AG04450 (cell line): Measurements from ENCODE around the gene BRD9. TPM values are rescaled to one million over a fixed set of nuclear protein-coding genes. Genes with fewer than 3 reads are reported as not detected.

ENCODE experiments used
- CTCF ChIA-PET: fragments of 300-600, 350-600 bp; formaldehyde crosslinking; extraction: SDS; loops from one replicate; lab custom pipeline; 2022; ENCODE audit warnings: antibody characterized with exemption, inconsistent platforms; lab: Charles Lee
- POLR2A ChIA-PET: fragments of 350-600 bp; formaldehyde crosslinking; extraction: SDS; loops from one replicate; lab custom pipeline; 2021; ENCODE audit warnings: antibody characterized with exemption, inconsistent platforms; lab: Yijun Ruan, JAX
- DNase-seq: peaks from one replicate; pipeline ENCODE4 v3.0.0-alpha.2; 2011; ENCODE audit warnings: low read depth, low spot score
- H3K27ac ChIP-seq: one replicate; pipeline ENCODE4 v1.5.1; 2012; ENCODE audit warnings: low read depth, low read length, control low read depth
- H3K27me3 ChIP-seq: one replicate; pipeline ENCODE4 v1.6.0; 2012; ENCODE audit warnings: low read length; ENCODE audit not compliant: control insufficient read depth, insufficient read depth
- H3K4me3 ChIP-seq: 2 replicates; pipeline ENCODE4 v1.5.1; 2011; ENCODE audit warnings: mild to moderate bottlenecking, low read depth, low read length, control low read depth
- H3K9me3 ChIP-seq: 2 replicates; pipeline ENCODE4 v1.5.1; 2012; ENCODE audit warnings: low read length; ENCODE audit not compliant: control insufficient read depth, insufficient read depth
- CTCF ChIP-seq: IDR thresholded peaks from 2 replicates; pipeline ENCODE4 v1.5.1; 2011; ENCODE audit warnings: low read depth, low read length, control low read depth, inconsistent platforms
- polyA plus RNA-seq: library from polyadenylated mRNA; depleted of rRNA; stranded (reverse); fragments of >200 nt; gene quantifications from 2 replicates; pipeline ENCODE4 v1.2.3, GENCODE V29; 2011; rRNA removed

Gene BRD9
- polyA plus RNA-seq, 1 experiment = 10.6 TPM

- H3K4me3 ChIP-seq = no peak overlapping the region
- POLR2A ChIA-PET = no interaction called here
- peaks cover 8% of the 10 kb centered on the region for H3K27me3 ChIP-seq
- no peak for TF ChIP-seq CTCF
- H3K9me3 ChIP-seq = no peaks in the 10 kb centered on the region
- CTCF ChIA-PET = no interaction called here
- no peak overlapping the region for H3K27ac ChIP-seq
- DNase-seq = no peak
Observed at GRCh38 chr5:819078-819477, 73.5 kb downstream of the BRD9 start.

- no peak for DNase-seq
- no peak overlapping the region for H3K4me3 ChIP-seq
- H3K9me3 ChIP-seq = no peaks in the 10 kb centered on the region
- H3K27ac ChIP-seq = no peak overlapping the region
- POLR2A ChIA-PET = no interaction called here
- TF ChIP-seq CTCF = no peak
- peaks cover 8% of the 10 kb centered on the region for H3K27me3 ChIP-seq
- CTCF ChIA-PET = no interaction called here
Observed at GRCh38 chr5:816176-816575, 76.4 kb downstream of the BRD9 start.

GRCh38 chr5:815449-815848 lies 77.2 kb downstream of the BRD9 start:
- H3K27me3 ChIP-seq = peaks cover 8% of the 10 kb centered on the region
- no peak overlapping the region for H3K27ac ChIP-seq
- CTCF ChIA-PET = no interaction called here
- DNase-seq = no peak
- H3K9me3 ChIP-seq = no peaks in the 10 kb centered on the region
- POLR2A ChIA-PET = no interaction called here
- TF ChIP-seq CTCF = no peak
- H3K4me3 ChIP-seq = no peak overlapping the region

Other genes with a start within 250 kb of the BRD9 start
- gene TPPP, start 199.4 kb downstream of the BRD9 start, polyA plus RNA-seq = 0.05 and 0.06 TPM in 2 replicates
- not detected in 2 replicates for gene ZDHHC11B, start 108.1 kb downstream of the BRD9 start, polyA plus RNA-seq
- gene ZDHHC11, start 41.8 kb downstream of the BRD9 start, polyA plus RNA-seq = 0.19 and 0.26 TPM in 2 replicates
- gene TRIP13, start 83 bp upstream of the BRD9 start, polyA plus RNA-seq = 13.8 and 14.4 TPM in 2 replicates
- gene NKD2, start 116.0 kb upstream of the BRD9 start, polyA plus RNA-seq = not detected in 2 replicates
- 0.55 and 0.56 TPM in 2 replicates for gene SLC12A7, start 219.3 kb upstream of the BRD9 start, polyA plus RNA-seq